Measurements from ENCODE around the gene RAB42. TPM values are rescaled to one million over a fixed set of nuclear protein-coding genes. Genes with fewer than 3 reads are reported as not detected.

Gene RAB42
- total and polyA plus RNA-seq, 9 of the 15 experiments (the other 6 are each of a cell fraction or from before 2014, with no cell fraction given), result 0.07 to 0.14 (median 0.12) TPM; not detected in 6

GRCh38 chr1:28581531-28582247 is 10.4 kb upstream of the RAB42 start (continued):
- TF ChIP-seq JUNB (CRISPR knock-in tag; conservative IDR thresholded peaks at IDR 0.05) (no peak), PRPF4 (IDR thresholded peaks at IDR 0.05; ENCODE audit: insufficient read depth, low read depth, low read length, poor library complexity, severe bottlenecking) (peak; percentile 100), FOS (IDR thresholded peaks at IDR 0.05; ENCODE audit: extremely low read depth, insufficient read length) (no peak), ZNF561 (CRISPR knock-in tag; conservative IDR thresholded peaks at IDR 0.05) (no peak), ZNF507 (tag; conservative IDR thresholded peaks at IDR 0.05) (no peak), SREBF2 (CRISPR knock-in tag; IDR thresholded peaks at IDR 0.05) (no peak), ZNF282 (CRISPR knock-in tag; IDR thresholded peaks at IDR 0.05) (peak; percentile 58; the same call in 1 of the 2 replicates), ZNF445 (CRISPR knock-in tag; IDR thresholded peaks at IDR 0.05; ENCODE audit: low read depth) (no peak), ZNF79 (CRISPR knock-in tag; IDR thresholded peaks at IDR 0.05; ENCODE audit: low read depth) (no peak), ILK (tag; IDR thresholded peaks at IDR 0.05; ENCODE audit: borderline replicate concordance, low read depth) (no peak), ZC3H8 (IDR thresholded peaks at IDR 0.05) (no peak; the same call in 1 of the 2 replicates), ATF3 (IDR thresholded peaks at IDR 0.05) (no peak; the same call in 1 of the 2 replicates), ATF3 (CRISPR knock-in tag; conservative IDR thresholded peaks at IDR 0.05) (peak; percentile 91), ZNF146 (CRISPR knock-in tag; IDR thresholded peaks at IDR 0.05; ENCODE audit: unreplicated experiment) (no peak), GTF2A2 (tag; IDR thresholded peaks at IDR 0.05) (peak; percentile 98), GABPB2 (CRISPR knock-in tag; conservative IDR thresholded peaks at IDR 0.05) (no peak), MEF2A (IDR thresholded peaks at IDR 0.05; ENCODE audit: control insufficient read depth, low read depth, low read length) (no peak), SMARCA4 (IDR thresholded peaks at IDR 0.05) (peak; percentile 57; the same call in 1 of the 2 replicates), SMARCB1 (IDR thresholded peaks at IDR 0.05; ENCODE audit: insufficient read length, low read depth) (no peak), KLF16 (IDR thresholded peaks at IDR 0.05) (no peak; the same call in 1 of the 2 replicates), ZNF311 (CRISPR knock-in tag; IDR thresholded peaks at IDR 0.05) (no peak), ASH1L (IDR thresholded peaks at IDR 0.05; ENCODE audit: borderline replicate concordance, low read depth, partially characterized antibody) (no peak)
- TF ChIP-seq, protein P1, sequence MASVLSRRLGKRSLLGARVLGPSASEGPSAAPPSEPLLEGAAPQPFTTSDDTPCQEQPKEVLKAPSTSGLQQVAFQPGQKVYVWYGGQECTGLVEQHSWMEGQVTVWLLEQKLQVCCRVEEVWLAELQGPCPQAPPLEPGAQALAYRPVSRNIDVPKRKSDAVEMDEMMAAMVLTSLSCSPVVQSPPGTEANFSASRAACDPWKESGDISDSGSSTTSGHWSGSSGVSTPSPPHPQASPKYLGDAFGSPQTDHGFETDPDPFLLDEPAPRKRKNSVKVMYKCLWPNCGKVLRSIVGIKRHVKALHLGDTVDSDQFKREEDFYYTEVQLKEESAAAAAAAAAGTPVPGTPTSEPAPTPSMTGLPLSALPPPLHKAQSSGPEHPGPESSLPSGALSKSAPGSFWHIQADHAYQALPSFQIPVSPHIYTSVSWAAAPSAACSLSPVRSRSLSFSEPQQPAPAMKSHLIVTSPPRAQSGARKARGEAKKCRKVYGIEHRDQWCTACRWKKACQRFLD (CRISPR knock-in tag; IDR thresholded peaks at IDR 0.05), result peak; percentile 59
- TF ChIP-seq, protein P2, sequence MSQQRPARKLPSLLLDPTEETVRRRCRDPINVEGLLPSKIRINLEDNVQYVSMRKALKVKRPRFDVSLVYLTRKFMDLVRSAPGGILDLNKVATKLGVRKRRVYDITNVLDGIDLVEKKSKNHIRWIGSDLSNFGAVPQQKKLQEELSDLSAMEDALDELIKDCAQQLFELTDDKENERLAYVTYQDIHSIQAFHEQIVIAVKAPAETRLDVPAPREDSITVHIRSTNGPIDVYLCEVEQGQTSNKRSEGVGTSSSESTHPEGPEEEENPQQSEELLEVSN (IDR thresholded peaks at IDR 0.05; ENCODE audit: borderline replicate concordance in 1 of 2, extremely low read depth in 1 of 2, insufficient read depth in 1 of 2, insufficient read length in 1 of 2, low read depth in 1 of 2, low read length in 1 of 2, poor library complexity in 1 of 2, severe bottlenecking in 1 of 2), result peak; percentile 92 to 96
